Measurements from ENCODE around the gene DLG2.

GRCh38 chr11:83467837-83468236 lies 2159.3 kb downstream of the DLG2 start:
- TF ChIP-seq CTCF (IDR thresholded peaks at IDR 0.05; ENCODE audit: low read depth, low read length), result no peak
- TF ChIP-seq EZH2phosphoT487 (IDR thresholded peaks at IDR 0.05; ENCODE audit: low read depth), result no peak
